ENCODE measurements around the gene EXOC6.

Gene EXOC6

DNA sequence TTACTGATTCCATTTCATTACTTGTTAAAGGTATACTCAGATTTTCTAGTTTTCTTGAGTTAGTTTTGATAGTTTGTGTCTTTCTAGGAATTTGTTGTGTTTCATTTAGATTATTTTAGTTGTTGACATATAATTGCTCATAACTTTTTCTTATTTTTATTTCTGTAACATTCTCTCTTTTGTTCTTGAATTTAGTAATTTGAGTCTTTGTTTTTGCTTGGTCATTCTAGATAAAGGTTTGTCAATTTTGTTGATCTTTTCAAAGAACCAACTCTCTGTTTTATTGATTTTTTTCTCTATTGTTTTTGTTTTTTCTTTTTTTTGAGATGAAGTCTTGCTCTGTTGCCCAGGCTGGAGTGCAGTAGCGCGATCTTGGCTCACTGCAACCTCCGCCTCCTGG is 7.2 kb downstream of the EXOC6 start:
- Histone ChIP-seq H3K4me3 (ENCODE audit: low read length) (no peak overlapping the region), H3K27me3 (ENCODE audit: insufficient read depth, low read length) (peaks cover 4% of the 10 kb centered on the region; the same call in 1 of the 2 replicates), H3K27ac (ENCODE audit: low read length) (no peak overlapping the region), H3K4me1 (ENCODE audit: insufficient read depth, low read length) (no peaks in the 10 kb centered on the region), H3K9me3 (ENCODE audit: insufficient read depth, low read depth, low read length) (peaks cover 12% of the 10 kb centered on the region), H3K9ac (ENCODE audit: low read depth, low read length) (no peak overlapping the region), H3K36me3 (ENCODE audit: insufficient read depth, low read depth, low read length) (no peaks in the 10 kb centered on the region)

DNA sequence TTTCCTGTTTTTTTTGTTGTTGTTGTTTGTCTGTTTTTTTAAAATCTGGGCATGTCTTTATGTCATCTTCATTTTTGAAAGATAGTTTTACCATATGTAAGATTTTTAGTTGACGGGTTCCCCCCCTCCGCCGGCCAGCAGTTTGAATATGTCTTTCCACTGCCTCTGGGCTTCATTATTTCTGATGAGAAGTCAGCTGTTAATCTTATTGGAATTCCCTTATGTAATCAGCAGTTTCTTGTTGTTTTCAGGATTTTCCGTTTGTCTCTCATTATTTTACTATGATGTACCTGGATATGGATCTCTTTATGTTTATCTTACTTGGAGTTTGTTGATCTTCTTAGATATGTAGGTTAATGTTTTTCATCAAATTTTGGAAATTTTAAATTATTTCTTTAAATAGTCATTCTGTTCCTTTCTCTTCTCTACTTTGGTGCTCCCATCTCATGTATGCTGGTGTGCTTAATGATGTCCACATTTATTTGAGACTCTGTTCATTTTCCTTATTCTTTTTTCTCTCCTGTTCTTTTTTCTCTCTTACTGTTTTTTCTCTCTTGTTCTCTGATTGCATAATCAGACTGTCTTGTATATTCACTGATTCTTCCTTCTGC is 9.7 kb downstream of the EXOC6 start:
- Histone ChIP-seq H3K4me1 (ENCODE audit: insufficient read depth, low read length) (no peaks in the 10 kb centered on the region), H3K36me3 (ENCODE audit: insufficient read depth, low read depth, low read length) (no peaks in the 10 kb centered on the region), H3K4me3 (ENCODE audit: low read length) (no peak overlapping the region), H3K9ac (ENCODE audit: low read depth, low read length) (no peak overlapping the region), H3K27me3 (ENCODE audit: insufficient read depth, low read length) (no peaks in the 10 kb centered on the region), H3K27ac (ENCODE audit: low read length) (no peak overlapping the region), H3K9me3 (ENCODE audit: insufficient read depth, low read depth, low read length) (peaks cover 12% of the 10 kb centered on the region)

DNA sequence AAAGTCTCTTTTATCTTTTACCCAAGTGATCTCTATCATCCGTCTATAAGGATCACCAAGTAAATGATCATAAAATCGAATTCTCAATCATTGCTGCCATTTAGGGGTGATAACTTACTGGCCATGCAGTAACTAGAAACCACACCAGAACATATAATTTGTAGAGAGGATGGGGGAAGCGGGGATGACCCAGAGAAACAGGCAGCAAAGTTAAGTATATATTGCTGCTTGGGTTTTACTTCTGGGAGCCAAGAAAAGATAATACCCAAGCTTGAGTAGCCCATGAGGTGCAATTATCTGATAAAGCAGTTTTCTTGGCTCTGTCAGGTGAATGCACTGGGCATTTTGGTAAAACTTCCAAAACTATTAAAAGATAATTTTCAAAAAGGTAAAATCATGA is 18.9 kb downstream of the EXOC6 start:
- H3K27me3 ChIP-seq (ENCODE audit: insufficient read depth, low read length) = no peaks in the 10 kb centered on the region
- no peaks in the 10 kb centered on the region for H3K36me3 ChIP-seq (ENCODE audit: insufficient read depth, low read depth, low read length)
- H3K4me3 ChIP-seq (ENCODE audit: low read length) = no peak overlapping the region
- H3K9ac ChIP-seq (ENCODE audit: low read depth, low read length) = no peak overlapping the region
- no peak overlapping the region for H3K27ac ChIP-seq (ENCODE audit: low read length)
- no peaks in the 10 kb centered on the region for H3K4me1 ChIP-seq (ENCODE audit: insufficient read depth, low read length)
- H3K9me3 ChIP-seq (ENCODE audit: insufficient read depth, low read depth, low read length) = no peaks in the 10 kb centered on the region

DNA sequence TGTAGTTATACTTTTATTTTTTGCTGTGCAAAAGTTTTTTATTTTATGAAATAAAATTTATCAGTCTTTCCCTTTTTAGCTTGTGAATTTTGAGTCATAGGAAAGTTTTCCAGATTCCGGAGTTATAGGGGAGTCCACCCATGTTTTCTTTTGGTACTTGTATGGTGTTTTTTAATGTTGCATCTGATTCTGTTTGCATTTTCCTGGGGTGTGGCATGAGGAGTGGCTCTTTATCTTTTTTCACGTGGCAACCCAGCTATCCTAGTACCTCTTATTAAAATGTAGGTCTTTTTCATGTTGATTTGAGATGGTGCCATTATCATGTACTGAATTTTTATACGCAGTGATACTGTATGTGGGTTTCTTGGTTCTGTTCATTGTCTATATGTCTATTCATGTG is 19.7 kb downstream of the EXOC6 start:
- Histone ChIP-seq H3K27ac (ENCODE audit: low read length) (no peak overlapping the region), H3K9ac (ENCODE audit: low read depth, low read length) (no peak overlapping the region), H3K27me3 (ENCODE audit: insufficient read depth, low read length) (no peaks in the 10 kb centered on the region), H3K4me1 (ENCODE audit: insufficient read depth, low read length) (no peaks in the 10 kb centered on the region), H3K9me3 (ENCODE audit: insufficient read depth, low read depth, low read length) (no peaks in the 10 kb centered on the region), H3K36me3 (ENCODE audit: insufficient read depth, low read depth, low read length) (no peaks in the 10 kb centered on the region), H3K4me3 (ENCODE audit: low read length) (no peak overlapping the region)

DNA sequence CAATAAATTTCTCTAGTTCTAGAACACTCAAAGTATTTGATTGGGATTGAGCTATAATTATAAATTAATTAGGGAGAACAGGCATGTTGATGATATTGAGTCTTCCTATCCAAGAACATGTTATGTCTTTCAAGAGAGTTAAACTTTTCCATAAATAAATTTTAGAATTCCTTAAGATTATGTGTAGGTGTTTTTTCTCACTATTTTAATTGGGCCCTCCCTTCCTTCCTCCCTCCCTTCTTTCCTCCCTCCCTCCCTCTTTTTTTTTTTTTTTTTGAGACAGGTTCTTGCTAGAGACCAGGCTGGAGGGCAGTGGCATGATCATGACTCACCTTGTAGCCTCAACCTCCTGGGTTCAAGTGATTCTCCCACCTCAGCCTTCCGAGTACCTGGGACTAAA is 20.2 kb downstream of the EXOC6 start:
- Histone ChIP-seq H3K27me3 (ENCODE audit: insufficient read depth, low read length) (no peaks in the 10 kb centered on the region), H3K36me3 (ENCODE audit: insufficient read depth, low read depth, low read length) (no peaks in the 10 kb centered on the region), H3K4me1 (ENCODE audit: insufficient read depth, low read length) (no peaks in the 10 kb centered on the region), H3K9ac (ENCODE audit: low read depth, low read length) (no peak overlapping the region), H3K9me3 (ENCODE audit: insufficient read depth, low read depth, low read length) (no peaks in the 10 kb centered on the region), H3K4me3 (ENCODE audit: low read length) (no peak overlapping the region), H3K27ac (ENCODE audit: low read length) (no peak overlapping the region)

DNA sequence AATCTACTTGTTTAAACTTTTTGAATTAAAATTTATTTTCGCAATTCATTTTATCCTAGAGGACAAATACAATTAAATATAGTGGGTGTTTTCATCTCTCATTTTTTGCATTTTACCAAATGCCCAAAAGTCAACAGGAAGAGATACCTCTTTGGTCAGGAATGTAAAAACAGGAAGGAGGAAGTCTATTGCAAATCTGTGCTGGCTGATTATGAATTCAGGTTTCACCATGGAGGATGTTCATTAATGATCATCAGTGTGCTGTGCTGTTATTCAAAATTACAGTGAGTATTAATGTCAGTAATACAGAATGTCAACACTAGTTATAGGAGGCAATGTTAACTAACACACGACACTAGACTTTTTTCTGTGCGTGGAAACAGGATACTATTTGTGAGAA is 24.7 kb downstream of the EXOC6 start:
- H3K9me3 ChIP-seq (ENCODE audit: insufficient read depth, low read depth, low read length) = no peaks in the 10 kb centered on the region
- no peaks in the 10 kb centered on the region for H3K36me3 ChIP-seq (ENCODE audit: insufficient read depth, low read depth, low read length)
- no peak overlapping the region for H3K9ac ChIP-seq (ENCODE audit: low read depth, low read length)
- H3K27me3 ChIP-seq (ENCODE audit: insufficient read depth, low read length) = no peaks in the 10 kb centered on the region
- no peak overlapping the region for H3K27ac ChIP-seq (ENCODE audit: low read length)
- no peaks in the 10 kb centered on the region for H3K4me1 ChIP-seq (ENCODE audit: insufficient read depth, low read length)
- no peak overlapping the region for H3K4me3 ChIP-seq (ENCODE audit: low read length)

DNA sequence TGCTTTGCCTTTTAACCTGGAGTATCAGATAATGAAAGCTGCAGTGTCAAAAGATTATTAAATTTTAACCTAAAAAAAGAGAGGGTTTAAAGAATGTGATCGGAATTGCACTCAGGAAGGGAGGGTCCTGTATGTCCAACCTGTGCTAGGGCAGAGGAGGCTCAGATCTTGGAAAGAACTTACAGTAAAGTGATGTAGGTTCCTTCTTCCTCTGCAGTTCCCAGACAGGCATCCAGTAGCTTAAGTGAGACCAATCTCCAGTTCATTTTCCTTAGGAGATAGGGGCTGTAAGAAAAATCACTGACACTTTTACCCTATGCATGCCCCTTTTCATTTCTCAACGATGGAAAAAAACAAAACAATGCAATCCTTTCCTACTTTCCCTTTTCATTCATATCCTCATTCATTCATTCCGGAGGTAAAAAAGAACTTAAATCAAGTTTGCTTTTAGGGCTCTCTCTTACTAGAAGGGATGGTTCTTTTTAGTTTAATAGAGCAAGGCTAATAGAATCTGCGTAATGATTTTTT is 28.3 kb downstream of the EXOC6 start:
- H3K27ac ChIP-seq (ENCODE audit: low read length) = no peak overlapping the region
- no peaks in the 10 kb centered on the region for H3K4me1 ChIP-seq (ENCODE audit: insufficient read depth, low read length)
- H3K9me3 ChIP-seq (ENCODE audit: insufficient read depth, low read depth, low read length) = no peaks in the 10 kb centered on the region
- H3K27me3 ChIP-seq (ENCODE audit: insufficient read depth, low read length) = no peaks in the 10 kb centered on the region
- no peak overlapping the region for H3K9ac ChIP-seq (ENCODE audit: low read depth, low read length)
- H3K4me3 ChIP-seq (ENCODE audit: low read length) = no peak overlapping the region
- no peaks in the 10 kb centered on the region for H3K36me3 ChIP-seq (ENCODE audit: insufficient read depth, low read depth, low read length)

DNA sequence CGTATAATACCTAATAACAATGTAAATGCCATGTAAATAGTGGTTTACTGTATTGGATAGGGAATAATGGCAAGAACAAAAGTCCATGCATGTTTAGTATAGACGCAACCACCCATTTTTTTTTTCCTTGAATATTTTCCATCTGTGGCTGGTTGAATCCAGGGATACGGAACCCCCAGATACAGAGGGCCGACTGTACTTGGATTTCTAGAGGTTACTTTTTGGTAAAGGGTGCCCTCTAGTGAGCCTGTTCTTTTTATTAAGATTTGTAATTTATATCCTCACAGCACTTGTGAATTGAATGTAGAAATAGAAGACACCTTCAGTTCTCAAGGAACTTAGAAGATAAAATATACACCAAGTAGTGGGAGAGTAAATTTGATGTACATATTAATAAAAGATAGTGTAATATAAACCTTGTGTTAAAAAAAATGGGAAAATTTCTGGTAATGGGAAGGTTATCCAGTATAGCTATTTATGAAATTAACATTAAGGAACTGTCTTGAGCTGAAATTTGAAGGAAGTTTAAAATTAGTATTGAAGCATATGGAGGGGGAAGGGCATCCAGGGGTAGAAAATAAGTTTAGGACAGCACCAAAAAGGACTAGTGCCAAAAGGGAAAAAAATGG is 32.0 kb downstream of the EXOC6 start:
- Histone ChIP-seq H3K27me3 (ENCODE audit: insufficient read depth, low read length) (no peaks in the 10 kb centered on the region), H3K9me3 (ENCODE audit: insufficient read depth, low read depth, low read length) (no peaks in the 10 kb centered on the region), H3K4me3 (ENCODE audit: low read length) (no peak overlapping the region), H3K36me3 (ENCODE audit: insufficient read depth, low read depth, low read length) (no peaks in the 10 kb centered on the region), H3K4me1 (ENCODE audit: insufficient read depth, low read length) (no peaks in the 10 kb centered on the region), H3K27ac (ENCODE audit: low read length) (no peak overlapping the region), H3K9ac (ENCODE audit: low read depth, low read length) (no peak overlapping the region)

DNA sequence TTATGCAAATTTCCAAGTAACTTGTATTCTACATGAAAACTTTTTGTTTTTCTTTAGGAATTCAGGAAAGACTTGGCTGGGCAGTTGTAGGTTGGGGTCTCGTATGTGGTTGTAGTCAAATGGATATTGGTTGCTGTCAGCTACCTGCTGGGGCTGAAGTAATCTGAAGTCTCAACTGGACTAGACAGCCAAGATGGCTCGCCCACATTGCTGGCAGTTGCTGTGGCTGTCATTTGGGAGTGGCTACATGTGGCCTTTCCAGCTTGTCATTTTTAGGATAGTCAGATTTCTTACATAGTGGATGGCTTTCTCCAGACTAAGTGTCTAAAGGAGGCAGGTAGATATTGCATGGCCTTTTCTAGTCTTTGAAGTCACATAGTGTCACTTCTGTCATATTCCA is 32.6 kb downstream of the EXOC6 start:
- H3K9me3 ChIP-seq (ENCODE audit: insufficient read depth, low read depth, low read length) = no peaks in the 10 kb centered on the region
- H3K9ac ChIP-seq (ENCODE audit: low read depth, low read length) = no peak overlapping the region
- H3K27me3 ChIP-seq (ENCODE audit: insufficient read depth, low read length) = no peaks in the 10 kb centered on the region
- H3K4me1 ChIP-seq (ENCODE audit: insufficient read depth, low read length) = 0 out of 2 replicates have a peak, but pooled peaks cover under 1% of the 10 kb centered on the region
- no peak overlapping the region for H3K4me3 ChIP-seq (ENCODE audit: low read length)
- no peaks in the 10 kb centered on the region for H3K36me3 ChIP-seq (ENCODE audit: insufficient read depth, low read depth, low read length)
- no peak overlapping the region for H3K27ac ChIP-seq (ENCODE audit: low read length)

DNA sequence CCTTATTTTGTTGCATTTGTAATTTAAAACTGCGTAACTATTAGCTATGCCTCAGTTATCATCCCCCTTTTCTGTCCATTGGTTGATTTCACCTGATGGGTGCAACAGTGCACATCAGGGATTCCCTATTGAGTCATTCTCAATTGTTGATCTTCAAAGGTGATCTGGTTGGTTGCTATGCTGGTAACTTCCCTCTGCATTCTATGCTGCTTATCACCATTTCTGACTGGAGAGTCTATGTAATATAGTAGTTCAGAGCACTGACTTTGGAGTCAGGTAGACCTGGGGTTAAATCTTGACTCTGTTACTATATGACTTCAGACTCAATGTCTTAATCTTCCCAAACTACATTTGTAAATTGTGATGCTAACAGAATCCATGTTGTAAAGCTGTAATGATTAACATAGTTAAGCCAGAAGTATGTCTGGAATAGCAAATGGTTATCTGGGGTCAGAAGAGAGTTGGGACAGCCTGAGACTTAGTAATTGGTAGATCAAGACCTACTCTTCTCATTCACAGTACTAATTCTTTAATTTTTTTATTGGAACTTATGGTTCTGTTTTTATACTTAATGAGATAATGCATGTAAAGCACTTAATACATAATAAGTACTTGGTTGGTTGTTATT is 38.1 kb downstream of the EXOC6 start:
- H3K9ac ChIP-seq (ENCODE audit: low read depth, low read length) = no peak overlapping the region
- 0 out of 2 replicates have a peak, but pooled peaks cover 3% of the 10 kb centered on the region for H3K4me1 ChIP-seq (ENCODE audit: insufficient read depth, low read length)
- H3K4me3 ChIP-seq (ENCODE audit: low read length) = no peak overlapping the region
- H3K27me3 ChIP-seq (ENCODE audit: insufficient read depth, low read length) = no peaks in the 10 kb centered on the region
- H3K9me3 ChIP-seq (ENCODE audit: insufficient read depth, low read depth, low read length) = no peaks in the 10 kb centered on the region
- H3K36me3 ChIP-seq (ENCODE audit: insufficient read depth, low read depth, low read length) = no peaks in the 10 kb centered on the region
- H3K27ac ChIP-seq (ENCODE audit: low read length) = no peak overlapping the region

DNA sequence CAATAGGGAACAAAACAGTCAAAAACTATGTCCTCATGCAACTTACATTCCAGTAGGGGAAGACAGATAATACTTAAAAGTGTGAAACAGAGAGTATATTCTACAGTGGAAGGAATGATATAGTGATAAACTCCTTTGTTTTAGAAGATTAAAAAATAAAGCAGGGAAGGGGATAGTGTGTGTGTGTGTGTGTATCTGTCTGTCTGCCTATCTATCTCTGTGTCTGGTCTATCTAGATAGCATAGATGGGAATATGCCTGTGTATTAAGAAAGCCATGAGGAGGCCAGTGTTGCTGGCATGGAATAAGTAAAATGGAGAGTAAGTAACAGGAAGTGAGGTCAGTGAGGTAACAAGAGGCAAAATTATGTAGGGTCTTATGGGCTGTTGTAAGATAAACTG is 42.2 kb downstream of the EXOC6 start:
- H3K4me1 ChIP-seq (ENCODE audit: insufficient read depth, low read length) = peaks cover 34% of the 10 kb centered on the region
- no peaks in the 10 kb centered on the region for H3K9me3 ChIP-seq (ENCODE audit: insufficient read depth, low read depth, low read length)
- no peaks in the 10 kb centered on the region for H3K36me3 ChIP-seq (ENCODE audit: insufficient read depth, low read depth, low read length)
- no peak overlapping the region for H3K9ac ChIP-seq (ENCODE audit: low read depth, low read length)
- no peaks in the 10 kb centered on the region for H3K27me3 ChIP-seq (ENCODE audit: insufficient read depth, low read length)
- H3K27ac ChIP-seq (ENCODE audit: low read length) = no peak overlapping the region
- H3K4me3 ChIP-seq (ENCODE audit: low read length) = no peak overlapping the region

All from iPS-20b (cell line).